Mesenchymal stem cell (in vitro differentiated cells and primary cell): ENCODE data around the gene FRRS1L. TPM values are rescaled to one million over a fixed set of nuclear protein-coding genes. Genes with fewer than 3 reads are reported as not detected.

Source experiments
- DNase-seq: peaks from one replicate; pipeline ENCODE4 v3.0.0-alpha.2; 2013
- H2AFZ ChIP-seq: one replicate; pipeline ENCODE4 v1.6.1; 2013; ENCODE audit warnings: low read depth, mild to moderate bottlenecking, control low read depth, inconsistent platforms, low read length, moderate library complexity
- H2AK5ac ChIP-seq: 2 replicates; pipeline ENCODE4 v1.6.1; 2013; ENCODE audit warnings: low read length, moderate library complexity, mild to moderate bottlenecking, inconsistent platforms; ENCODE audit not compliant: severe bottlenecking
- H2BK120ac ChIP-seq: one replicate; pipeline ENCODE4 v1.6.1; 2013; ENCODE audit warnings: low read depth, mild to moderate bottlenecking, inconsistent platforms, low read length, moderate library complexity
- H2BK12ac ChIP-seq, 2 experiments: one replicate each; pipeline ENCODE4 v1.6.1; 2013; ENCODE audit warnings: inconsistent platforms in 2 of 2, low read length in 2 of 2, mild to moderate bottlenecking in 2 of 2, moderate library complexity in 2 of 2, control low read depth in 1 of 2
- H2BK15ac ChIP-seq: one replicate; pipeline ENCODE4 v1.6.1; 2013; ENCODE audit warnings: mild to moderate bottlenecking, low read depth, inconsistent platforms; ENCODE audit not compliant: poor library complexity, severe bottlenecking
- H2BK5ac ChIP-seq: 2 replicates; pipeline ENCODE4 v1.6.1; 2013; ENCODE audit warnings: low read depth, mild to moderate bottlenecking, low read length, control low read depth, inconsistent platforms; ENCODE audit not compliant: poor library complexity, severe bottlenecking
- H3K14ac ChIP-seq, 2 experiments: one replicate each; pipeline ENCODE4 v1.6.1; 2013; ENCODE audit warnings: inconsistent platforms in 2 of 2, low read length in 2 of 2, control low read depth in 1 of 2, mild to moderate bottlenecking in 1 of 2, moderate library complexity in 1 of 2
- H3K18ac ChIP-seq, 2 experiments: one replicate each; pipeline ENCODE4 v1.6.1; 2013; ENCODE audit warnings: inconsistent platforms in 2 of 2, low read length in 2 of 2, control low read depth in 1 of 2, low read depth in 1 of 2, mild to moderate bottlenecking in 1 of 2
- H3K23ac ChIP-seq, 2 experiments: one replicate each; pipeline ENCODE4 v1.6.1; 2013; ENCODE audit warnings: inconsistent platforms in 2 of 2, low read length in 2 of 2, mild to moderate bottlenecking in 2 of 2, moderate library complexity in 2 of 2, control low read depth in 1 of 2
- H3K27ac ChIP-seq: 2 replicates; pipeline ENCODE4 v1.5.1; 2013; ENCODE audit warnings: mild to moderate bottlenecking, moderate library complexity, low read length, control low read depth, inconsistent platforms; ENCODE audit not compliant: poor library complexity, severe bottlenecking
- H3K27me3 ChIP-seq, 2 experiments: 2 replicates each; pipeline versions ENCODE4 v1.6.1 to v1.7.0; 2013; ENCODE audit warnings: low read length in 2 of 2, mild to moderate bottlenecking in 2 of 2, moderate library complexity in 2 of 2, control low read depth in 1 of 2, inconsistent platforms in 1 of 2; ENCODE audit not compliant: control insufficient read depth in 1 of 2, insufficient read depth in 1 of 2
- H3K36me3 ChIP-seq, 2 experiments: 2 replicates each; pipeline versions ENCODE4 v1.6.1 to v1.7.0; 2013; ENCODE audit warnings: low read length in 2 of 2, control low read depth in 1 of 2, inconsistent platforms in 1 of 2, low read depth in 1 of 2, mild to moderate bottlenecking in 1 of 2; ENCODE audit not compliant: insufficient read depth in 2 of 2, control insufficient read depth in 1 of 2
- H3K4ac ChIP-seq, 2 experiments: one replicate each; pipeline ENCODE4 v1.6.1; 2013; ENCODE audit warnings: inconsistent platforms in 2 of 2, low read length in 2 of 2, mild to moderate bottlenecking in 2 of 2, moderate library complexity in 2 of 2, control low read depth in 1 of 2, low read depth in 1 of 2
- H3K4me1 ChIP-seq: 2 replicates; pipeline ENCODE4 v1.6.1; 2013; ENCODE audit warnings: low read depth, low read length, control low read depth; ENCODE audit not compliant: control insufficient read depth, insufficient read depth
- H3K4me2 ChIP-seq: 2 replicates; pipeline ENCODE4 v1.6.1; 2013; ENCODE audit warnings: low read length, mild to moderate bottlenecking, inconsistent platforms; ENCODE audit not compliant: poor library complexity, severe bottlenecking
- H3K4me3 ChIP-seq, 2 experiments: 2 replicates each; pipeline versions ENCODE4 v1.5.1 to v1.7.0; 2013; ENCODE audit warnings: low read length in 2 of 2, mild to moderate bottlenecking in 2 of 2, control low read depth in 1 of 2, low read depth in 1 of 2; ENCODE audit not compliant: insufficient read depth in 1 of 2
- H3K79me1 ChIP-seq: replicated peaks from 2 replicates; pipeline ENCODE4 v1.6.1; 2013; ENCODE audit warnings: mild to moderate bottlenecking, control low read depth, low read length, inconsistent platforms; ENCODE audit not compliant: poor library complexity, severe bottlenecking
- H3K9ac ChIP-seq: 2 replicates; pipeline ENCODE4 v1.7.0; 2013; ENCODE audit warnings: mild to moderate bottlenecking, low read length, moderate library complexity
- H3K9me3 ChIP-seq: 2 replicates; pipeline ENCODE4 v1.7.0; 2013; ENCODE audit warnings: mild to moderate bottlenecking, low read length; ENCODE audit not compliant: control insufficient read depth
- H4K8ac ChIP-seq: one replicate; pipeline ENCODE4 v1.6.1; 2013; ENCODE audit warnings: inconsistent platforms, mild to moderate bottlenecking, low read length, moderate library complexity
- H4K91ac ChIP-seq: one replicate; pipeline ENCODE4 v1.6.1; 2013; ENCODE audit warnings: mild to moderate bottlenecking, low read length, inconsistent platforms
- WGBS: methylation state at CpG from one replicate; pipeline ENCODE4 v1.1.7; 2013; ENCODE audit warnings: mixed read lengths; 5-methylcytosine and 5-hydroxymethylcytosine counted together
- small RNA-seq: library from polyadenylated mRNA; stranded (forward); fragments of <200 nt; extraction: miRNeasy Mini kit (QIAGEN cat#:217004); gene quantifications from one replicate; pipeline ENCODE3, GENCODE V24; 2013; ENCODE audit warnings: low read depth

The FRRS1L gene

DNA sequence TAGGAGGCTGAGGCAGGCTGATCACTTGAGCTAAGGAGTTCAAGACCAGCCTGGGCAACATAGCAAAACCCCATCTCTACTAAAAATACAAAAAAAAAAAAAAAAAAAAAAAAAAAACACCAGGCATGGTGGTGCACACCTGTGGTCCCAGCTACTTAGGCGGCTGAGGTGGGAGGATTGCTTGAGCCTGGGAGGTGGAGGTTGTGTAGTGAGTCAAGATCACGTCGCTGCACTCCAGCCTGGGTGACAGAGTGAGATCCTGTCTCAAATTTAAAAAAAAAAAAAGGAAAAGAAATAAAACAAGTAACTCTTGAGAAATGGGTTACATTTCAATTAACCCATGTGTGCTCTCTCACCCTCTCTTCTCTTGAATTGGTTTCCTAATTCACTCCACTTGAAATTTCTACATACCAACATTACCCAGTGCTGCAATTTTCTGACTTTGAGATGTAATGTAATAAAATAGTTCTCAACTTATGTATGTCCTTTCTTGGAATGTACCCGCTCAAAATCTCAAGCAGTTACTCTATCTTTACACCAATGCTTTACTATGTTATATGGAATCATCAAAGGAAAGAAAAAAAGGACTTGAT, 83.1 kb downstream of the FRRS1L start:
- H3K4me3 ChIP-seq = no peak overlapping the region
- no peak overlapping the region for H2AFZ ChIP-seq
- WGBS = 82% methylated on average over 1 of the region's 4 CpGs
- no peak overlapping the region for H3K18ac ChIP-seq
- H3K14ac ChIP-seq = no peak overlapping the region
- no peak overlapping the region for H3K4ac ChIP-seq
- no peak overlapping the region for H2AK5ac ChIP-seq
- H3K9ac ChIP-seq = no peak overlapping the region
- H3K79me1 ChIP-seq = peaks cover 9% of the 10 kb centered on the region
- peaks cover 6 to 69% of the 10 kb centered on the region in 2 experiments for H3K36me3 ChIP-seq
- H3K27me3 ChIP-seq = no peaks in the 10 kb centered on the region
- no peak overlapping the region for H3K23ac ChIP-seq
- peaks cover 3% of the 10 kb centered on the region for H3K4me1 ChIP-seq
- no peak overlapping the region for H2BK12ac ChIP-seq
- no peaks in the 10 kb centered on the region for H3K9me3 ChIP-seq
- no peak overlapping the region for H2BK5ac ChIP-seq
- no peak overlapping the region for H2BK120ac ChIP-seq
- DNase-seq = no peak
- no peak overlapping the region for H4K8ac ChIP-seq
- H4K91ac ChIP-seq = no peak overlapping the region
- H3K27ac ChIP-seq = no peak overlapping the region
- no peak overlapping the region for H3K4me2 ChIP-seq
- H2BK15ac ChIP-seq = no peak overlapping the region

GRCh38 chr9:109083141-109083540, 83.9 kb downstream of the FRRS1L start:
- H3K18ac ChIP-seq = no peak overlapping the region
- no peak overlapping the region for H2AFZ ChIP-seq
- H3K23ac ChIP-seq = no peak overlapping the region
- no peak overlapping the region for H2AK5ac ChIP-seq
- H3K9me3 ChIP-seq = no peaks in the 10 kb centered on the region
- H3K27me3 ChIP-seq = no peaks in the 10 kb centered on the region
- DNase-seq = no peak
- H3K27ac ChIP-seq = no peak overlapping the region
- no peak overlapping the region for H2BK15ac ChIP-seq
- H4K91ac ChIP-seq = no peak overlapping the region
- no peak overlapping the region for H2BK120ac ChIP-seq
- peaks cover 2% of the 10 kb centered on the region for H3K4me1 ChIP-seq
- H4K8ac ChIP-seq = no peak overlapping the region
- no peak overlapping the region for H2BK12ac ChIP-seq
- H3K14ac ChIP-seq = no peak overlapping the region
- no peak overlapping the region for H3K4ac ChIP-seq
- H2BK5ac ChIP-seq = no peak overlapping the region
- no peak overlapping the region for H3K9ac ChIP-seq
- H3K4me2 ChIP-seq = no peak overlapping the region
- no peak overlapping the region for H3K4me3 ChIP-seq
- peaks cover 10% of the 10 kb centered on the region for H3K79me1 ChIP-seq
- 98% methylated on average over 3 of the region's 7 CpGs for WGBS
- H3K36me3 ChIP-seq = peaks cover 2 to 73% of the 10 kb centered on the region in 2 experiments

GRCh38 chr9:109082091-109082620, 84.9 kb downstream of the FRRS1L start:
- Histone ChIP-seq H4K91ac (no peak overlapping the region), H2BK5ac (no peak overlapping the region), H2BK15ac (no peak overlapping the region), H3K18ac (no peak overlapping the region), H3K9ac (no peak overlapping the region), H2AFZ (no peak overlapping the region), H3K4me1 (peaks cover 2% of the 10 kb centered on the region), H2BK120ac (no peak overlapping the region), H3K36me3 (peaks cover 2 to 74% of the 10 kb centered on the region in 2 experiments), H2AK5ac (no peak overlapping the region), H3K4me3 (no peak overlapping the region), H4K8ac (no peak overlapping the region), H2BK12ac (no peak overlapping the region), H3K14ac (no peak overlapping the region), H3K4ac (no peak overlapping the region), H3K79me1 (peaks cover 7% of the 10 kb centered on the region), H3K23ac (no peak overlapping the region), H3K27ac (no peak overlapping the region), H3K9me3 (no peaks in the 10 kb centered on the region), H3K27me3 (no peaks in the 10 kb centered on the region), H3K4me2 (no peak overlapping the region)
- no peak for DNase-seq
- 22% methylated on average over 1 of the region's 2 CpGs for WGBS

Small RNAs within 50 kb of the gene (small RNA-seq; reads per million reads assigned to genes)
- gene RNU6-984P = not detected
